Ascending aorta (tissue), 2 donors: Measurements from ENCODE around the gene OR1J1. TPM values are rescaled to one million over a fixed set of nuclear protein-coding genes. Genes with fewer than 3 reads are reported as not detected.

Source experiments
- DNase-seq, 2 donors: peaks; one replicate each; pipeline ENCODE4 v3.0.0-alpha.2; 2019; ENCODE audit warnings: low spot score in 2 of 2
- H3K27ac ChIP-seq, 2 donors: fragments of 200-600 bp; sonication (generic); one replicate each; pipeline ENCODE4 v1.5.1; 2016 to 2017; ENCODE audit warnings: mild to moderate bottlenecking in 1 of 2
- H3K27me3 ChIP-seq: fragments of 200-600 bp; sonication (generic); one replicate; pipeline ENCODE4 v1.5.1; 2017
- H3K36me3 ChIP-seq, 2 donors: fragments of 200-600 bp; sonication (generic); one replicate each; pipeline ENCODE4 v1.5.1; 2016
- H3K4me1 ChIP-seq, 2 donors: fragments of 200-600 bp; sonication (generic); one replicate each; pipeline ENCODE4 v1.5.1; 2016 to 2017; ENCODE audit warnings: mild to moderate bottlenecking in 1 of 2
- H3K4me3 ChIP-seq, 2 donors: fragments of 200-600 bp; sonication (generic); one replicate each; pipeline ENCODE4 v1.5.1; 2016 to 2017; ENCODE audit warnings: mild to moderate bottlenecking in 1 of 2
- H3K9me3 ChIP-seq, 2 donors: fragments of 200-600 bp; sonication (generic); one replicate each; pipeline ENCODE4 v1.5.1; 2016
- intact Hi-C: fragments of 100-400 bp; cut with DNase I; formaldehyde crosslinking; loops from one replicate; pipeline ENCODE4 v1.15.1; 2023
- total RNA-seq: library from RNA; depleted of rRNA; stranded (reverse); fragments of >200 nt; gene quantifications from one replicate; pipeline ENCODE4 v1.1.0, GENCODE V29; 2016
- TF ChIP-seq, protein P1 (sequence below), 3 experiments: fragments of 200-600 bp in 2 of 3; fragments of 450-650 bp in 1 of 3; sonication (generic) in 2 of 3; IDR thresholded peaks; one replicate each; pipeline ENCODE4 v1.5.1; 2016 to 2019; ENCODE audit warnings: antibody characterized with exemption in 3 of 3, mild to moderate bottlenecking in 1 of 3, moderate library complexity in 1 of 3

Gene OR1J1
- total RNA-seq, 1 donor from 2014 or later: not detected

- no peak for DNase-seq
- TF ChIP-seq, protein P1, sequence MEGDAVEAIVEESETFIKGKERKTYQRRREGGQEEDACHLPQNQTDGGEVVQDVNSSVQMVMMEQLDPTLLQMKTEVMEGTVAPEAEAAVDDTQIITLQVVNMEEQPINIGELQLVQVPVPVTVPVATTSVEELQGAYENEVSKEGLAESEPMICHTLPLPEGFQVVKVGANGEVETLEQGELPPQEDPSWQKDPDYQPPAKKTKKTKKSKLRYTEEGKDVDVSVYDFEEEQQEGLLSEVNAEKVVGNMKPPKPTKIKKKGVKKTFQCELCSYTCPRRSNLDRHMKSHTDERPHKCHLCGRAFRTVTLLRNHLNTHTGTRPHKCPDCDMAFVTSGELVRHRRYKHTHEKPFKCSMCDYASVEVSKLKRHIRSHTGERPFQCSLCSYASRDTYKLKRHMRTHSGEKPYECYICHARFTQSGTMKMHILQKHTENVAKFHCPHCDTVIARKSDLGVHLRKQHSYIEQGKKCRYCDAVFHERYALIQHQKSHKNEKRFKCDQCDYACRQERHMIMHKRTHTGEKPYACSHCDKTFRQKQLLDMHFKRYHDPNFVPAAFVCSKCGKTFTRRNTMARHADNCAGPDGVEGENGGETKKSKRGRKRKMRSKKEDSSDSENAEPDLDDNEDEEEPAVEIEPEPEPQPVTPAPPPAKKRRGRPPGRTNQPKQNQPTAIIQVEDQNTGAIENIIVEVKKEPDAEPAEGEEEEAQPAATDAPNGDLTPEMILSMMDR (IDR thresholded peaks at IDR 0.05): no peak
- Histone ChIP-seq H3K27ac (no peak overlapping the region), H3K4me3 (peak overlapping the region; percentile 44 to 57), H3K36me3 (no peaks in the 10 kb centered on the region), H3K9me3 (no peaks in the 10 kb centered on the region), H3K4me1 (no peaks in the 10 kb centered on the region), H3K27me3 (no peaks in the 10 kb centered on the region)
- intact Hi-C loops: loop anchor here (10.0 kb wide), 1 partner anchor 891 kb away; the partner anchor contains the start of gene CRB2
Measured at GRCh38 chr9:122463828-122464632, 13.7 kb downstream of the OR1J1 start.

DNA sequence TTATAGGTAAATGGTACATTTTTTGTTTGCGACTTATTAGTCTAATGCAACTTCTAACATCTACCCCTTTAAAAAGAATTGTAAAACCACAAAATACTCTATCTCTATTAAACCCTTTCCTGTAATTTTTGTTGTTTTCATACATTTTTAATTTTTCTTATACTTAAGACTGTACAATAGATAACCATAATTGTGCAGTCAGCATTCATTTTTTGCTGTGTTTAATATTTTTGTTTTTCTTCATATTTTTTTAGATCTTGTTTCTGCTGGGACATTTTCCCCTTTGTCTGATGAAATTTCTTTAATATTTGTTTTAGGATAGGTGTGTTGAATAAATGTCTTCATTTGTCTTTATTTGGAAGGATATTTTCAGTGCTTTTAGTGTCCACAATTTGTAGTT, 19.9 kb downstream of the OR1J1 start:
- no peaks in the 10 kb centered on the region for H3K36me3 ChIP-seq
- no peak overlapping the region for H3K27ac ChIP-seq
- no peak overlapping the region for H3K4me3 ChIP-seq
- no peak for DNase-seq
- intact Hi-C loops: loop anchor here (10.0 kb wide), 2 partner anchors 73 to 333 kb away; no protein-coding TSS in a partner anchor
- H3K9me3 ChIP-seq: no peaks in the 10 kb centered on the region
- TF ChIP-seq, protein P1 (IDR thresholded peaks at IDR 0.05): no peak
- H3K4me1 ChIP-seq: no peaks in the 10 kb centered on the region
- H3K27me3 ChIP-seq: no peaks in the 10 kb centered on the region

GRCh38 chr9:122456123-122456522, 21.6 kb downstream of the OR1J1 start:
- Histone ChIP-seq H3K36me3 (no peaks in the 10 kb centered on the region), H3K4me3 (no peak overlapping the region), H3K4me1 (no peaks in the 10 kb centered on the region), H3K27me3 (no peaks in the 10 kb centered on the region), H3K27ac (no peak overlapping the region), H3K9me3 (no peaks in the 10 kb centered on the region)
- no peak for DNase-seq
- TF ChIP-seq, protein P1 (IDR thresholded peaks at IDR 0.05): no peak
- intact Hi-C loops: loop anchor here (10.0 kb wide), 2 partner anchors 71 to 331 kb away; no protein-coding TSS in a partner anchor

DNA sequence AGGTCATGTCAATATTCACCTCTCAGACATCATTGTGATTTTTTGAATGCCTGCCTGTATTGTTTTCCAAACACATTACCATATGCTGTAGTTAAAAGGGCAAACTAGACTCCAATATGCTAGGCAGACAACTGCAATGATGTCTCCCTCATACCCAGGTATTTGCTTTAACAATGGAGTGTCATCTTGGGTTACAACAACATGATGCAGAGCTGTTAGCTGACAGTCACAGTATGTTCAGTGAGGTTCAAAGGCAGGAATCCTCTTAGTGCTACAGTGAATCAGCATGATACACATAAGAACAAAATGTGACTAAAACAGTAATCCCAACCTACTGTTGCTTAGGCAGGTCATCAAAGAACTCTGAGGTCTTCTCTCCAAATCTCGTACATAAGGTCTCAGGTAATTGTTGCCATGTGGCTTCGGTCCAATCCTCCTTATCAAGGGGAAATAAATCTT, 24.0 kb downstream of the OR1J1 start:
- Histone ChIP-seq H3K27me3 (no peaks in the 10 kb centered on the region), H3K4me3 (no peak overlapping the region), H3K36me3 (no peaks in the 10 kb centered on the region), H3K4me1 (no peaks in the 10 kb centered on the region), H3K27ac (no peak overlapping the region), H3K9me3 (no peaks in the 10 kb centered on the region)
- intact Hi-C loops: loop anchor here (10.0 kb wide), 2 partner anchors 69 to 329 kb away; no protein-coding TSS in a partner anchor
- TF ChIP-seq, protein P1 (IDR thresholded peaks at IDR 0.05): no peak
- DNase-seq: no peak

- Histone ChIP-seq H3K9me3 (peaks cover 0 to 7% of the 10 kb centered on the region in 2 donors), H3K27ac (no peak overlapping the region), H3K27me3 (no peaks in the 10 kb centered on the region), H3K4me1 (no peaks in the 10 kb centered on the region), H3K36me3 (no peaks in the 10 kb centered on the region), H3K4me3 (no peak overlapping the region)
- intact Hi-C loops: no loop called here
- no peak for DNase-seq
- TF ChIP-seq, protein P1 (IDR thresholded peaks at IDR 0.05): no peak
Measured at GRCh38 chr9:122446819-122447484, 30.8 kb downstream of the OR1J1 start.
